HEK293T (cell line): Measurements from ENCODE around the gene TXNL1.
"Not testable (repeated sequence)": the region's sequence is repeated elsewhere in the genome, so short reads cannot be mapped to it uniquely, and the experiment has no call there.

Experiments
- CTCF ChIA-PET: fragments of 350-600 bp; formaldehyde crosslinking; extraction: SDS; loops from one replicate; lab custom pipeline; 2021; ENCODE audit warnings: antibody characterized with exemption, inconsistent platforms; lab: Yijun Ruan, JAX
- POLR2A ChIA-PET: fragments of 350-600 bp; formaldehyde crosslinking; extraction: SDS; loops from one replicate; lab custom pipeline; 2020; ENCODE audit warnings: antibody characterized with exemption, inconsistent platforms; lab: Yijun Ruan, JAX
- DNase-seq: peaks from one replicate; pipeline ENCODE4 v3.0.0; 2012; ENCODE audit warnings: mixed read lengths; ENCODE audit errors: extremely low spot score
- ARNT ChIP-seq: fragments of 450-650 bp; IDR thresholded peaks from 2 replicates; pipeline ENCODE4 v1.6.1; 2017; ENCODE audit warnings: mild to moderate bottlenecking
- BHLHE40 ChIP-seq: fragments of 450-650 bp; IDR thresholded peaks from 2 replicates; pipeline ENCODE4 v1.6.1; 2016; ENCODE audit warnings: mild to moderate bottlenecking, moderate library complexity, borderline replicate concordance
- CTBP1 ChIP-seq: fragments of 450-650 bp; IDR thresholded peaks from 2 replicates; pipeline ENCODE4 v1.6.1; 2016; ENCODE audit warnings: borderline replicate concordance
- ELF4 ChIP-seq: fragments of 450-650 bp; IDR thresholded peaks from 2 replicates; pipeline ENCODE4 v1.6.1; 2017; ENCODE audit warnings: antibody characterized with exemption
- FOXA1 ChIP-seq: fragments of 450-650 bp; IDR thresholded peaks from 2 replicates; pipeline ENCODE4 v1.6.1; 2016; ENCODE audit warnings: mild to moderate bottlenecking
- FOXK2 ChIP-seq: fragments of 450-650 bp; IDR thresholded peaks from 2 replicates; pipeline ENCODE4 v1.6.1; 2016; ENCODE audit warnings: mild to moderate bottlenecking
- FOXM1 ChIP-seq: fragments of 450-650 bp; IDR thresholded peaks from 2 replicates; pipeline ENCODE4 v1.6.1; 2017; ENCODE audit warnings: mild to moderate bottlenecking, borderline replicate concordance
- HDGF ChIP-seq: fragments of 450-650 bp; IDR thresholded peaks from 2 replicates; pipeline ENCODE4 v1.6.1; 2017; ENCODE audit warnings: antibody characterized with exemption, borderline replicate concordance
- L3MBTL2 ChIP-seq: fragments of 450-650 bp; conservative IDR thresholded peaks from 2 replicates; pipeline ENCODE4 v1.6.1; 2016; ENCODE audit warnings: mild to moderate bottlenecking
- LEF1 ChIP-seq: fragments of 450-650 bp; IDR thresholded peaks from 2 replicates; pipeline ENCODE4 v1.6.1; 2017; ENCODE audit warnings: mild to moderate bottlenecking, borderline replicate concordance
- NFRKB ChIP-seq: fragments of 450-650 bp; IDR thresholded peaks from 2 replicates; pipeline ENCODE4 v1.6.1; 2016; ENCODE audit warnings: mild to moderate bottlenecking, moderate library complexity
- PKNOX1 ChIP-seq: fragments of 450-650 bp; IDR thresholded peaks from 2 replicates; pipeline ENCODE4 v1.6.1; 2016
- SP1 ChIP-seq: fragments of 450-650 bp; IDR thresholded peaks from 2 replicates; pipeline ENCODE4 v1.6.1; 2017
- SUZ12 ChIP-seq: fragments of 450-650 bp; IDR thresholded peaks from 2 replicates; pipeline ENCODE4 v1.6.1; 2016; ENCODE audit warnings: mild to moderate bottlenecking
- TARDBP ChIP-seq: fragments of 450-650 bp; IDR thresholded peaks from 2 replicates; pipeline ENCODE4 v1.6.1; 2016

The TXNL1 gene

GRCh38 chr18:56658261-56658660 lies 19.9 kb upstream of the TXNL1 start:
- TF ChIP-seq PKNOX1: no peak
- TF ChIP-seq SP1: no peak
- no peak for TF ChIP-seq FOXA1
- TF ChIP-seq SUZ12: no peak
- TF ChIP-seq TARDBP: no peak
- TF ChIP-seq L3MBTL2: no peak
- TF ChIP-seq FOXM1: no peak
- TF ChIP-seq NFRKB: no peak
- TF ChIP-seq CTBP1: no peak
- TF ChIP-seq LEF1: no peak
- no peak for TF ChIP-seq ELF4
- no peak for TF ChIP-seq HDGF
- no peak for TF ChIP-seq BHLHE40
- TF ChIP-seq FOXK2: no peak
- POLR2A ChIA-PET: no interaction called here
- CTCF ChIA-PET: no interaction called here
- DNase-seq: no peak

- POLR2A ChIA-PET: not testable (repeated sequence)
These were observed 15.9 kb upstream of the TXNL1 start for GRCh38 chr18:56654280-56654679.

GRCh38 chr18:56652802-56653201 lies 14.4 kb upstream of the TXNL1 start:
- ChIA-PET CTCF (no interaction called here), POLR2A (no interaction called here)
- no peak for DNase-seq
- TF ChIP-seq SUZ12: no peak
- TF ChIP-seq ELF4: no peak
- no peak for TF ChIP-seq HDGF
- no peak for TF ChIP-seq PKNOX1
- no peak for TF ChIP-seq CTBP1
- TF ChIP-seq ARNT: no peak
- no peak for TF ChIP-seq NFRKB
- TF ChIP-seq FOXK2: no peak
- TF ChIP-seq TARDBP: no peak
- TF ChIP-seq FOXM1: no peak
- no peak for TF ChIP-seq SP1

More at GRCh38 chr18:56654280-56654679, 15.9 kb upstream of the TXNL1 start:
- CTCF ChIA-PET, DNase-seq: not testable (repeated sequence)

- POLR2A ChIA-PET: interaction anchor here (1.1 to 2.2 kb wide), 5 partner anchors 9 to 20 kb away, joined by 3 to 22 read pairs (median 7); partner anchors contain the start of gene TXNL1
- TF ChIP-seq PKNOX1 (no peak), CTBP1 (no peak), LEF1 (no peak), SUZ12 (no peak), TARDBP (no peak), HDGF (no peak), ARNT (no peak), NFRKB (no peak)
- CTCF ChIA-PET: no interaction called here
These were observed 13.3 kb upstream of the TXNL1 start for GRCh38 chr18:56651771-56652092.

GRCh38 chr18:56650944-56651770 lies 12.8 kb upstream of the TXNL1 start, which contains the start of gene WDR7:
WDR7 (plus strand) TSS chr18:56651359; CDS start chr18:56672516, 21,157 bp downstream.
- POLR2A ChIA-PET: interaction anchor here (1.1 to 2.2 kb wide), 5 partner anchors 9 to 19 kb away, joined by 3 to 22 read pairs (median 7); partner anchors contain the start of gene TXNL1
- TF ChIP-seq SUZ12: no peak
- TF ChIP-seq FOXK2: no peak
- TF ChIP-seq PKNOX1: peak; percentile 94
- TF ChIP-seq FOXA1: no peak
- CTCF ChIA-PET: no interaction called here
- peak; percentile 75 for DNase-seq

More at GRCh38 chr18:56651771-56652092, 13.3 kb upstream of the TXNL1 start:
- no peak for DNase-seq

- POLR2A ChIA-PET: interaction anchor here (2.0 to 2.2 kb wide), 3 partner anchors 8 to 18 kb away, joined by 7 to 22 read pairs (median 11); partner anchors contain the start of gene TXNL1
- TF ChIP-seq HDGF (no peak), BHLHE40 (no peak), CTBP1 (no peak), ARNT (no peak), ELF4 (no peak), SUZ12 (no peak), FOXK2 (no peak), FOXM1 (no peak), FOXA1 (no peak), PKNOX1 (no peak), NFRKB (no peak), L3MBTL2 (no peak)
- CTCF ChIA-PET: no interaction called here
- no peak for DNase-seq
These were observed 11.6 kb upstream of the TXNL1 start for GRCh38 chr18:56649996-56650395.
